H1 (cell line): ENCODE measurements around the gene LRP1-AS. TPM values are rescaled to one million over a fixed set of nuclear protein-coding genes. Genes with fewer than 3 reads are reported as not detected.

ENCODE experiments used
- CTCF ChIA-PET: fragments of 300-600 bp; sonication (Branson Sonifier 250); formaldehyde crosslinking; loops from one replicate; lab custom pipeline; 2021; ENCODE audit not compliant: partially characterized antibody; lab: Charles Lee
- POLR2A ChIA-PET: fragments of 300-600 bp; sonication (Branson Sonifier 250); formaldehyde crosslinking; loops from one replicate; lab custom pipeline; 2021; ENCODE audit warnings: inconsistent platforms; ENCODE audit not compliant: partially characterized antibody; lab: Charles Lee
- DNase-seq, 2 experiments: peaks; one replicate each; pipeline versions ENCODE4 v3.0.0 to v3.0.0-alpha.2; 2010 to 2022; ENCODE audit warnings: low spot score in 2 of 2, low read depth in 1 of 2, mixed read lengths in 1 of 2
- FAIRE-seq: peaks from 2 replicates; lab custom pipeline; 2011; peaks lifted over from hg19 to GRCh38; lab: Jason Lieb, UNC
- H2AFZ ChIP-seq: 2 replicates; pipeline ENCODE4 v1.8.1; 2012; ENCODE audit warnings: low read length, inconsistent platforms
- H2AK5ac ChIP-seq: 2 replicates; pipeline ENCODE4 v1.6.1; 2013; ENCODE audit warnings: low read depth, low read length
- H2BK120ac ChIP-seq: replicated peaks from 2 replicates; pipeline ENCODE3; 2013; ENCODE audit warnings: low read depth, low read length, inconsistent platforms
- H2BK12ac ChIP-seq: 2 replicates; pipeline ENCODE4 v1.6.1; 2013; ENCODE audit warnings: low read depth, low read length
- H2BK15ac ChIP-seq: 2 replicates; pipeline ENCODE4 v1.6.1; 2013; ENCODE audit warnings: low read length
- H2BK20ac ChIP-seq: 2 replicates; pipeline ENCODE4 v1.6.1; 2013; ENCODE audit warnings: low read length
- H2BK5ac ChIP-seq: 2 replicates; pipeline ENCODE4 v1.6.1; 2013; ENCODE audit warnings: low read depth, low read length
- H3K14ac ChIP-seq: 2 replicates; pipeline ENCODE4 v1.6.1; 2013; ENCODE audit warnings: inconsistent platforms; ENCODE audit not compliant: insufficient read length
- H3K18ac ChIP-seq: 2 replicates; pipeline ENCODE4 v1.6.1; 2013; ENCODE audit warnings: low read length; ENCODE audit errors: extremely low read depth
- H3K23ac ChIP-seq: 2 replicates; pipeline ENCODE4 v1.6.1; 2013; ENCODE audit warnings: inconsistent platforms; ENCODE audit not compliant: insufficient read length
- H3K23me2 ChIP-seq: 2 replicates; pipeline ENCODE4 v1.6.1; 2013; ENCODE audit warnings: low read depth, low read length
- H3K27ac ChIP-seq: 2 replicates; pipeline ENCODE4 v1.6.1; 2011; ENCODE audit warnings: low read depth, low read length, inconsistent platforms
- H3K27me3 ChIP-seq, 4 experiments: replicated peaks in 1 of 4; 1 replicate in 1 of 4; 2 replicates in 3 of 4; pipeline versions ENCODE4 v1.6.1 to v1.8.1; 2011 to 2013; ENCODE audit warnings: low read length in 3 of 4, mild to moderate bottlenecking in 3 of 4, inconsistent platforms in 2 of 4, mixed read lengths in 2 of 4, moderate library complexity in 1 of 4; ENCODE audit not compliant: control insufficient read depth in 3 of 4, insufficient read depth in 3 of 4; ENCODE audit errors: extremely low read depth in 1 of 4
- H3K36me3 ChIP-seq, 4 experiments: 2 replicates each; pipeline versions ENCODE4 v1.6.1 to v1.8.1; 2011 to 2013; ENCODE audit warnings: mild to moderate bottlenecking in 4 of 4, low read length in 3 of 4, moderate library complexity in 2 of 4, control low read depth in 1 of 4, inconsistent platforms in 1 of 4; ENCODE audit not compliant: insufficient read depth in 4 of 4, control insufficient read depth in 2 of 4
- H3K4ac ChIP-seq: replicated peaks from 2 replicates; pipeline ENCODE3; 2013; ENCODE audit warnings: low read length, low read depth, mixed read lengths, inconsistent platforms; ENCODE audit not compliant: insufficient read length
- H3K4me1 ChIP-seq, 4 experiments: replicated peaks in 1 of 4; 1 replicate in 1 of 4; 2 replicates in 3 of 4; pipeline versions ENCODE4 v1.6.1 to v1.8.1; 2011 to 2013; ENCODE audit warnings: low read length in 3 of 4, inconsistent platforms in 2 of 4, mixed read lengths in 1 of 4; ENCODE audit not compliant: insufficient read depth in 4 of 4, control insufficient read depth in 3 of 4
- H3K4me2 ChIP-seq, 2 experiments: 2 replicates each; pipeline versions ENCODE4 v1.6.1 to v1.8.1; 2011 to 2013; ENCODE audit warnings: low read depth in 2 of 2, low read length in 2 of 2, control low read depth in 1 of 2, inconsistent platforms in 1 of 2, mild to moderate bottlenecking in 1 of 2; ENCODE audit not compliant: insufficient read depth in 1 of 2
- H3K4me3 ChIP-seq, 4 experiments: fragments of 200-600, 300-600 bp in 1 of 4; sonication (generic), shearing (Covaris generic), sonication (Bioruptor Twin) in 1 of 4; 2 replicates each; pipeline versions ENCODE4 v1.5.1 to v1.8.1; 2011 to 2016; ENCODE audit warnings: low read length in 4 of 4, low read depth in 3 of 4, control low read depth in 2 of 4, inconsistent platforms in 2 of 4, mild to moderate bottlenecking in 2 of 4, mixed read lengths in 1 of 4, moderate library complexity in 1 of 4; ENCODE audit not compliant: insufficient read depth in 2 of 4; ENCODE audit errors: extremely low read depth in 1 of 4
- H3K56ac ChIP-seq: replicated peaks from 2 replicates; pipeline ENCODE3; 2013; ENCODE audit warnings: low read depth, mild to moderate bottlenecking, mixed read lengths, low read length, inconsistent platforms; ENCODE audit not compliant: insufficient read length
- H3K79me1 ChIP-seq: 2 replicates; pipeline ENCODE4 v1.6.1; 2013; ENCODE audit warnings: low read depth, low read length, control low read depth
- H3K79me2 ChIP-seq, 2 experiments: 2 replicates each; pipeline versions ENCODE4 v1.6.1 to v1.8.1; 2012 to 2013; ENCODE audit warnings: low read length in 2 of 2, mild to moderate bottlenecking in 2 of 2, inconsistent platforms in 1 of 2; ENCODE audit not compliant: insufficient read depth in 2 of 2, control insufficient read depth in 1 of 2
- H3K9ac ChIP-seq, 4 experiments: replicated peaks in 1 of 4; 1 replicate in 1 of 4; 2 replicates in 3 of 4; pipeline versions ENCODE4 v1.6.1 to v1.8.1; 2011 to 2013; ENCODE audit warnings: low read depth in 3 of 4, low read length in 3 of 4, control low read depth in 2 of 4, mild to moderate bottlenecking in 2 of 4, moderate library complexity in 2 of 4, inconsistent platforms in 1 of 4; ENCODE audit errors: extremely low read depth in 1 of 4
- H3K9me3 ChIP-seq, 2 experiments: 2 replicates each; pipeline versions ENCODE4 v1.6.1 to v1.8.1; 2012 to 2013; ENCODE audit warnings: mild to moderate bottlenecking in 2 of 2, moderate library complexity in 2 of 2, control low read depth in 1 of 2, inconsistent platforms in 1 of 2, low read depth in 1 of 2, low read length in 1 of 2, mixed read lengths in 1 of 2; ENCODE audit not compliant: insufficient read depth in 2 of 2
- H4K20me1 ChIP-seq, 2 experiments: replicated peaks in 1 of 2; 2 replicates each; pipeline versions ENCODE3 to v1.8.1; 2011 to 2013; ENCODE audit warnings: inconsistent platforms in 2 of 2, low read length in 2 of 2, mild to moderate bottlenecking in 1 of 2; ENCODE audit not compliant: insufficient read depth in 2 of 2, control insufficient read depth in 1 of 2
- H4K5ac ChIP-seq: 2 replicates; pipeline ENCODE4 v1.6.1; 2013; ENCODE audit warnings: low read length, low read depth, mixed read lengths, inconsistent platforms; ENCODE audit not compliant: insufficient read length
- H4K8ac ChIP-seq: 2 replicates; pipeline ENCODE4 v1.8.0; 2013; ENCODE audit warnings: mild to moderate bottlenecking, moderate library complexity, low read length, inconsistent platforms; ENCODE audit not compliant: insufficient read depth; ENCODE audit errors: extremely low read depth
- H4K91ac ChIP-seq: replicated peaks from 2 replicates; pipeline ENCODE3; 2013; ENCODE audit warnings: low read length, mixed read lengths, inconsistent platforms; ENCODE audit not compliant: insufficient read length
- RXRA ChIP-seq: IDR thresholded peaks from 2 replicates; pipeline ENCODE4 v1.6.1; 2011; ENCODE audit warnings: low read depth, mild to moderate bottlenecking, low read length, moderate library complexity; ENCODE audit not compliant: insufficient read depth
- WGBS, 2 experiments: shearing (Covaris generic) in 1 of 2; methylation state at CpG; one replicate each; pipeline versions ENCODE4 v1.1.6 to v1.1.7; 2013 to 2015; ENCODE audit warnings: low lambda C conversion rate in 2 of 2, mixed read lengths in 2 of 2, inconsistent platforms in 1 of 2, low coverage in 1 of 2, missing lambda C conversion rate in 1 of 2; ENCODE audit not compliant: insufficient replicate concordance in 2 of 2, insufficient coverage in 1 of 2, insufficient read length in 1 of 2; ENCODE audit errors: extremely low coverage in 1 of 2, missing lambda C conversion rate in 1 of 2; 5-methylcytosine and 5-hydroxymethylcytosine counted together
- polyA plus RNA-seq, 7 experiments: library from polyadenylated mRNA; depleted of rRNA in 3 of 7; stranded (reverse) in 5 of 7; unstranded in 2 of 7; fragments of >200 nt in 5 of 7; fragments of 200-250 nt in 2 of 7; gene quantifications; 1 replicate in 5 of 7; 2 replicates in 1 of 7; 4 replicates in 1 of 7; pipeline versions ENCODE4 v1.2.1 to v1.2.3, GENCODE V29; 2011 to 2013; ENCODE audit warnings: missing spikeins in 2 of 7, mixed read lengths in 2 of 7
- total RNA-seq: library from RNA; stranded (reverse); fragmentation: NEBNext Ultra II Directional; extraction: Animal tissue kit (Norgen Biotek cat#: 25700); gene quantifications from 2 replicates; pipeline ENCODE4 v1.2.1, GENCODE V29; 2021

The LRP1-AS gene
- total and polyA plus RNA-seq, 2 of the 8 experiments (the other 6 are each of a cell fraction or from before 2014, with no cell fraction given) = not detected

- no peak for FAIRE-seq
- peaks cover 28 to 84% (median 57%) of the 10 kb centered on the region in 4 experiments; a peak in 7 of 8 replicates for H3K36me3 ChIP-seq
- POLR2A ChIA-PET = interaction anchor here (1.0 to 1.3 kb wide), 2 partner anchors 18 to 63 kb away, joined by 3 to 4 read pairs; no protein-coding TSS in a partner anchor
- TF ChIP-seq RXRA = no peak
Observed at GRCh38 chr12:57166971-57167371, 19.6 kb upstream of the LRP1-AS start.

More at GRCh38 chr12:57166971-57167371, 19.6 kb upstream of the LRP1-AS start:
- no peaks in the 10 kb centered on the region; the same call in 1 of the 2 replicates for H3K79me1 ChIP-seq
- H2BK120ac ChIP-seq = no peak overlapping the region
- H2BK12ac ChIP-seq = no peak overlapping the region
- H3K23ac ChIP-seq = no peak overlapping the region
- no peak overlapping the region for H2BK5ac ChIP-seq
- no peak overlapping the region for H3K4me3 ChIP-seq
- H4K8ac ChIP-seq = no peak overlapping the region
- H3K4me2 ChIP-seq = no peak overlapping the region
- no peak overlapping the region for H2BK20ac ChIP-seq
- no peak overlapping the region for H4K5ac ChIP-seq
- H3K23me2 ChIP-seq = no peaks in the 10 kb centered on the region; the same call in 1 of the 2 replicates
- H4K20me1 ChIP-seq = peaks cover 0 to 5% of the 10 kb centered on the region in 2 experiments
- CTCF ChIA-PET = interaction anchor here (1.4 to 21.9 kb wide), 5 partner anchors 9 to 43 kb away, joined by 3 to 389 read pairs (median 150); partner anchors contain the start of gene LRP1
- H3K14ac ChIP-seq = no peak overlapping the region
- H3K4me1 ChIP-seq = no peaks in the 10 kb centered on the region
- H3K79me2 ChIP-seq = no peaks in the 10 kb centered on the region
- no peak overlapping the region for H3K18ac ChIP-seq
- H2AFZ ChIP-seq = no peak overlapping the region
- WGBS, 2 experiments = 84% methylated on average over 10 of the region's 10 CpGs; no CpG with 5 or more reads in 1 of the 2 experiments
- no peak overlapping the region for H2AK5ac ChIP-seq
- H3K56ac ChIP-seq = no peak overlapping the region
- no peak overlapping the region for H3K4ac ChIP-seq
- no peak overlapping the region for H3K9ac ChIP-seq
- no peak overlapping the region for H3K27ac ChIP-seq
- H2BK15ac ChIP-seq = no peak overlapping the region
- no peak for DNase-seq
- H3K27me3 ChIP-seq = no peaks in the 10 kb centered on the region
- no peak overlapping the region for H4K91ac ChIP-seq
- H3K9me3 ChIP-seq = no peaks in the 10 kb centered on the region
